HG03139 (cell line): ENCODE measurements around the gene RHBDL1.

Source experiments
- ATAC-seq: cut with Tn5 transposase; IDR thresholded peaks from one replicate; pipeline ENCODE4 v1.9.1; 2021; ENCODE audit not compliant: unreplicated experiment

The RHBDL1 gene

GRCh38 chr16:674968-675883 is at the start of gene RHBDL1:
Gene RHBDL1 (plus strand): TSS chr16:675671. CDS start chr16:675791, 120 bp downstream.
- ATAC-seq, result no peak

- ATAC-seq, result no peak
These were observed 49.3 kb upstream of the RHBDL1 start for GRCh38 chr16:625977-626765.

- ATAC-seq, result no peak
These were observed 48.6 kb upstream of the RHBDL1 start for GRCh38 chr16:626787-627453.

GRCh38 chr16:627454-628239 is 47.8 kb upstream of the RHBDL1 start:
- ATAC-seq, result no peak

- no peak for ATAC-seq
These were observed 47.0 kb upstream of the RHBDL1 start for GRCh38 chr16:628321-629061.

- no peak for ATAC-seq
These were observed 46.2 kb upstream of the RHBDL1 start for GRCh38 chr16:629185-629832.

GRCh38 chr16:629833-630248 is 45.6 kb upstream of the RHBDL1 start:
- ATAC-seq, result no peak

GRCh38 chr16:630249-630814 is 45.1 kb upstream of the RHBDL1 start:
- no peak for ATAC-seq

GRCh38 chr16:630815-631405 is 44.6 kb upstream of the RHBDL1 start, which contains the start of gene WFIKKN1:
Gene WFIKKN1 (plus strand): TSS chr16:630985. CDS start chr16:631254, 269 bp downstream.
- no peak for ATAC-seq

GRCh38 chr16:631808-632358 is 43.6 kb upstream of the RHBDL1 start:
- ATAC-seq, result no peak

GRCh38 chr16:632486-633335 is 42.8 kb upstream of the RHBDL1 start:
- no peak for ATAC-seq

- ATAC-seq, result no peak
These were observed 42.0 kb upstream of the RHBDL1 start for GRCh38 chr16:633336-634050.

- ATAC-seq, result no peak
These were observed 41.3 kb upstream of the RHBDL1 start for GRCh38 chr16:634051-634670.

- no peak for ATAC-seq
These were observed 40.5 kb upstream of the RHBDL1 start for GRCh38 chr16:634996-635395.

GRCh38 chr16:635573-636205 is 39.8 kb upstream of the RHBDL1 start:
- ATAC-seq, result no peak
